Thyroid gland (tissue), 4 donors: ENCODE data around the gene PLEKHH3.

ENCODE experiments used
- CTCF ChIP-seq, 6 experiments: fragments of 200-600 bp in 3 of 6; fragments of 450-650 bp in 3 of 6; sonication (generic) in 3 of 6; IDR thresholded peaks; one replicate each; pipeline ENCODE4 v1.5.1; 2016 to 2019; ENCODE audit warnings: antibody characterized with exemption in 6 of 6, mild to moderate bottlenecking in 2 of 6, inconsistent platforms in 1 of 6, moderate library complexity in 1 of 6
- POLR2A ChIP-seq, 2 donors: fragments of 450-650 bp; IDR thresholded peaks; one replicate each; pipeline ENCODE4 v1.6.1; 2017; ENCODE audit warnings: antibody characterized with exemption in 2 of 2, mild to moderate bottlenecking in 2 of 2, moderate library complexity in 1 of 2

GRCh38 chr17:42623732-42624596, 52.8 kb downstream of the PLEKHH3 start:
- TF ChIP-seq CTCF (IDR thresholded peaks at IDR 0.05) (no peak), POLR2A (IDR thresholded peaks at IDR 0.05) (no peak)
